Activated CD4-positive, alpha-beta T cell treated with anti-CD3 and anti-CD28 coated beads, Interleukin-2, Interleukin-6, amounts not matched to agents 100 ng/mL and 50 ng/mL, durations not matched to agents 16 hours and 8 hours (primary cell): ENCODE data around the gene NLRC3.

Source experiments
- DNase-seq: peaks from one replicate; pipeline ENCODE4 v3.0.0-alpha.2; 2020

The NLRC3 gene

DNA sequence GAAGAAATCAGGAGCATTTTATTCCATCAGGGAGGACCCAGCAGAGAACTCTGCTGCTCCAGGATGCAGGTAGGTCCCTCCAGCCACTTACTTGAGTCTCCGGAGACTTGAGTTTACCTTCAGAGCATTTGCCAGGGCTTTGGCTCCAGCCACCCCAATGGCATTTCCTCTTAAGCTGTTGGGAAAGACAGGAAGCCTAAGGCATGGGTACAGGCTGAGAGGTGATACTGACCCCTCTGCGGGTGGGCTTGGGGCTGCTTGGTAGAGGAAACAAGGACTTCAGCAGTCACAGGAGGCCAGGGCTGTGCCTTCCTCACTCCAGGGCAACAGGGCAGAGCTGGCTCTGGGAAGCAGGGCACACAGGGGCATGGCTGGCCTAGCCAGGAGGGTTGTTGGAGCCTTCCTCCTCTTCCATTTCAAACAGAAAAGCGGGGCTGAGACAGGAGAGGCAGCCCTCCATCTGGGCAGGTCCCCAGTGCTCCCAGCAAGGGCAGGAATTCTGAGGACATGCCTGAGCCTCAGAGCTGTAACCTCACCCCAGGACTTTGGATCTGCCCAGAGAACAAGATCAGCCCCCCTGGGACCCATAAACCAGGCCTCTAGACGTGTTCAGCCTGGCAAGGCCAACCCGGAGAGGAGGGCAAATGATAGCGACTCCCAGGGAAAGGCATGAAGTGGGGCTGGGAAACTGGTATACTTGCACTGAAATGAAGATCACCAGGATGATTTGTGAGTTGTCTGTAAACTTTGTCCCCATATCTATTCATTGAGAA lies 34.4 kb downstream of the NLRC3 start:
- DNase-seq, result no peak

GRCh38 chr16:3541527-3542155 lies 35.6 kb downstream of the NLRC3 start:
- DNase-seq, result no peak

DNA sequence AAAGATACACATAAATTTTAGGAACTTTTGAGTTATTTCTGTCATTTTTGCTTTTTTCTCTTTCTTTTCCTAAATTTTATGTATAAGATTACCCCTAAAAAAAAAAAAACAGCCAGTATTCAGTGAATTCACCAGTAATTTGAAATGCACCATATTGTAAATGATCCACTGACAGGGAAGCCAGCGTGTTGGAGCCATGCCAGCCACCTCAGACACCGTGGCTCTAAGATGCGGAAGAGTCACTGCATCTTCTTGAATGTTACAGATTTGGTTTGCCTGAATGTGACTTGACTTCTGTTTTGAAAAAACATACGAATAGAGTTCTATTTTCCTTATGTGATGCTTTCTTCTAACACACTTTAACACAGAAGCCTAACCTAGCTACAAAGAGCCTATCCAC lies 39.0 kb downstream of the NLRC3 start:
- no peak for DNase-seq

GRCh38 chr16:3536851-3537250 lies 40.4 kb downstream of the NLRC3 start:
- no peak for DNase-seq

DNA sequence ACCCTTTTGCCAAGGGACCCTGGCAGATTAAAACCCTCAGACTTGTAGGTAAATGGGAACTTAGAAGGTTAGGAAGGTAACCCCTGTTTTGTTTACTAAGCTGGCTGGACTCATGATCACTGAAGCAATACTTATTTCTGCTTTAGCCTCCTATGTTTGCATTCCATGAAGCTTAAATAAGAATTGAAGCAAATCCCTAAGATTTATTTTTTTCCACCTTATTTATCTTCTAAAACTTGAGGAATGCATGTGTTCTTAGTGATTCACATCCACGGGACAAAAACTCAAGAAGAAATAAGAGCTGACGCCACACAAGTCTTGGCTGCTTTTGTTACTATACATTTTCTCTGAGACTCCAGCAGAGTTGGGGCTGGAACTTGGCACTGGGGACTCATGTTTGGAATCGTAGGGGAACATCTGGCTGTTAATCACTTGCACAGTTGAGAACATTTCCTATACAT lies 40.9 kb downstream of the NLRC3 start:
- no peak for DNase-seq

DNA sequence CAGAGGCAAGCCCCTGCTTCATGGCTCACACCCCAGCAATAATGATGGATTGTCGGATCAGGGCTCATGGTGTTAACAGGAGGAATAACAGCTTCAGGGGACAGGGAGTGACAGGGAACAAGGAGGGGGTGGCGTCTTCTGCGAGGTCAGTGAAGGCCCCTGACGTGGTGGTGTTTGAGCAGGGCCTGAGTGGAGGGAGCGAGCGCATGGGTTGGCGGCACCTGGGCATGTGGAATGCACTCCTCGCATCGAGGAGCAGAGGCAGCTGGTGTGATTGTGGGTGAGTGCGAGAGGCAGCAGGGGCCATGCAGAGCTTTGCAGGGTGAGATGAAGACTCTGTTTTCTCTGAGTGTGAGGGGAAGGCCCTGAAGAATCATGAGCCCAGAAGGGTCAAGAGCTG lies 43.1 kb downstream of the NLRC3 start:
- no peak for DNase-seq

DNA sequence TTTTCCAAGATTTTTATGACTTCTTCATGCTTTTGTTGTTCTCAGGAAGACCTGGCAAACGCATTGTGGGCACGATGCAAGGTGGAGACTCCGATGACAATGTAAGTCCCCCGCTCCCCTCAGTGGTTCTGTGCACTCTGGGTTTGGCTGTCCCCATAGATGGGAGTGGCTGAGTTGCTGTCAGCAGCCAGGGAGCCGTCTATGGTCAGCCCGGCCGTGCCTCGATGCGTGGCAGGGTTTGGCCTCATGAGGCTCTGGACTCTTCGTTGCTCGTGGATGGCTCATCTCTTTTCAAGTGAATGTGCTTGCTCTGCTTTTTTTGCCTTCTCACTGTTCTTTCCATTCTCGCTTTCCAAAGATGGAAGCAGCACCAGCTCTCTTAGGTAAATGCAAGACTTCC lies 44.5 kb downstream of the NLRC3 start:
- DNase-seq, result no peak

DNA sequence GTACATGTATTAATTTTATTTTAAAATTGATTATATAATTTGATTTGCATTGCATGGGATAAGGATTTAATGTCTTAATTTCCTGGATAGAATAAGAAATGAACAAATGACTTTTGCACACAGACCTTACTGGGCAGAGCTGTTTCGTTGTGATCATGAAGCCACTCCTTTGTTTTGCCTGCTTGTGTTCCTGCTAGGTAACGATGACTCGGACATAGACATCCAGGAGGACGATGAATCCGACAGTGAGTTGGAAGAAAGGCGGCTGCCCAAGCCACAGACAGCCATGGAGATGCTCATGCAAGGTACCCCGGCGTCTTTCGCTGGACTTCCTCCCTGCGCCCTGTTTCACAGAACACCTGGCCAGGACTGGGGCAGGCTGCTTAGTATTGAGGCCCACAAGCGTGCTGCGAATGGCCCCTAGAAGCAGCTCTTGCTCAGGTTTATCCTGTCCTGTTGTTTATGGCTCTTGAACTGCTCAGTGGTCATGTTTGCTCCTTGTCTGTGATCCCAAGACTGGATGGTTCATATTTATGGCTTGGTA lies 46.8 kb downstream of the NLRC3 start:
- no peak for DNase-seq

DNA sequence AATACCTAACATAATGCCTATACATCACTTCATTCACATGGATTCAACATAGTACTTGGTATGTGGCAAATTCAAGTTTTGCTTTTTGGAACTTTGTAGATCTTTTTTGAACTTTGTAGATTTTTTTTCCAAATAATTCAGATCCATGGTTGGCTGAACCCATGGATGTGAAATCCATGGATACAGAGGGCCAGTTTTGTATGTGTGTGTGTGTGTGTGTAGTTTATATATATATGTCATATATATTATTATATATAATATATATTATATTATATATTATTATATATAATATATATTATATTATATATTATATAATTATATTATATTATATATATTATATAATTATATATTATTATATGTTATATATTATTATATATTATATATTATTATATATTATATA lies 48.0 kb downstream of the NLRC3 start:
- DNase-seq, result no peak

GRCh38 chr16:3528406-3528805 lies 48.8 kb downstream of the NLRC3 start:
- DNase-seq, result no peak

DNA sequence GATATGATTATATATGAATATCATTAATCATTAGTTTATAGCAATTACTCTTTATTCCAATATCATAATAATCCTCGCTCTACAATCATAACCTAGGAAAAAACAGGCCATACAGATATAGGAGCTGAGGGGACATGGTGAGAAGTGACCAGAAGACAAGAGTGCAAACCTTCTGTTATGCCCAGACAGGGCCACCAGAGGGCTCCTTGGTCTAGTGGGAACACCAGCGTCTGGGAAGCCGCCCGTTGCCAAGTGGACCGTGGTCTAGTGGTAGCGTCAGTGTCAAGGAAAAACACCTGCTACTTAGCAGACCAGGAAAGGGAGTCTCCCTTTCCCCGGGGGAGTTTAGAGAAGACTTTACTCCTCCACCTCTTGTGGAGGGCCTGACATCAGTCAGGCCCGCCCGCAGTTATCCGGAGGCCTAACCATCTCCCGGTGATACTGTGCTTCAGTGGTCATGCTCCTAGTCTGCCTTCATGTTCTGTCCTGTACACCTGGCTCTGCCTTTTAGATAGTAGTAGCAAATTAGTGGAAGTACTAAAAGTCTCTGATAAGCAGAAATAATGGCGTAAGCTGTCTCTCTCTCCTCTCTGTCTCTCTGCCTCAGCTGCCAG lies 49.9 kb downstream of the NLRC3 start:
- DNase-seq, result peak; percentile 61

- no peak for DNase-seq
Observed at GRCh38 chr16:3525951-3526350, 51.3 kb downstream of the NLRC3 start.

DNA sequence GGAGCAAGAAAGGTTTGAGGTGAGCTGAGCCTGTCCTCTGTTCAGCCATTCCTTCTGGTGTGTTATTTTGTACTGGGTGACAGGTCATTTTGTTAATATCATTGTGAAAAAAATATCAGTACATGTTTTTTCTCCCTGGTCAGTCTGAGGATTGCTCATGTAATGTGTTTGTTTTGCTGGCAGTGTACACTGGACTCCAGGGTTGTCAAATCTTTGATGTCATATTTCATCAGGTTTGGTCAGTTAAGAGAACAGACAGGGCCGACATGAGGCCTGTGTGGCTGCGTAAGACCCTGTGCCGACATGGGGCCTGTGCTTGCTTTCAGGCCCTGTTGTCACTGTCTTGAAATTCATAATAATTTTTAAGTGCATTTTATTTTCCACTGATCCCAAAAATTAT lies 53.9 kb downstream of the NLRC3 start:
- DNase-seq, result no peak

DNA sequence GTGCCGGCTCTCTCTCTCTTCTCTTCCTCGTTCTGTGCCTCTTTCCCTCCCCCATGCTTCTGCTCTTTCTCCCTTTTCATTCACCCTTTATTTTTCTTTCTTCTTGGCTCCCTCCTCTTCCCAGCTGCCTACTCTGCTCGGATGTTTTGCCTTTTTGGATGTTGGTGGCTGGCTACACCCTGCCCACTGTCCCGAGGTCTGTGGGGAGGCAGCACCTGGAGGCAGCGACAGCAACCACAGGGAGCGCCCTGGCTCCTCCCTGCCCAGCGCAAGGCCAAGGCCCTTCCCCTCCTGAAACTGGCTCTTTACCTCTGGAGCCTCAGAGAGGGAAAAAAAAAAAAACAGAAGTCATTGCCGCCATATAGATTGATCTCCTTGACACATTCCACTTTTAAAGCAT lies 56.4 kb downstream of the NLRC3 start:
- DNase-seq, result no peak

DNA sequence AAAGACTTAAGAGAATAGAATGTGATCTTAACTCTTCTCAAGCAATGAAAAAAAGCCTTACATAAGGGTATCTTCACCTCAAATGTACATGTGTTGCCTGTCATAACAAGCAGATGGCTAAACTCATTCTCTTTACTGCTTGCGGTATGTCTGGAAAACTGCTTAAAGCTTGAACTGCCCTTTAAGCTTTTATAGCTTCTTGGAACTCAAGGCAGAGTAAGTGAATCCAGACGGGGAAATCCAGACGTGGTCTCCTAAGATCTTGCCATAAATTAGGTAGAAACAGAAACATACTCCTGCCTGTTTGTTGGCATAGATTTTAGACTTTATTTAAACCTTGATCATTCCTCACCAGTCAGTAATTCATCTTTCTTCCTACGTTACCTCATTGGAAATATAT lies 56.8 kb downstream of the NLRC3 start:
- DNase-seq, result no peak

GRCh38 chr16:3519581-3519980 lies 57.6 kb downstream of the NLRC3 start:
- DNase-seq, result no peak

DNA sequence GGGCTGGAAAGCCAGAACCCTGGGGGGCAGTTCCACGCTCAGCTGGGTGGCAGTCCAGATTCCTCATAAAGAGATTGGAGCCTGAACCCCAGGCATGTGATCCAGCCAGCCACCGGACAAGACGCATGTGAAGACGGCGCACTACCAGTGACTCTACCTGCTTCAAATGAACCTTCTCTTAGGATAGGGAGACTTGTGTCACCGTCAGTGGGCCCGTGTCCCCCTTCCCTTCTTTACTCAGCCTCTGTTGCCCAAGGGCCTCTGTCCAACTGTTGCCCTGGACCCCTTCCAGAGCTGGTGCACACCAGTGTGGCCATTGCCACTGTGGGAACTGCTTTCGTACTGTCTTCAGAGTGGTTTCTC lies 58.2 kb downstream of the NLRC3 start:
- DNase-seq, result no peak

GRCh38 chr16:3518292-3518985 lies 58.8 kb downstream of the NLRC3 start:
- DNase-seq, result no peak

GRCh38 chr16:3515897-3516296 lies 61.3 kb downstream of the NLRC3 start:
- no peak for DNase-seq

- DNase-seq, result no peak
Observed at GRCh38 chr16:3514621-3515020, 62.6 kb downstream of the NLRC3 start.

GRCh38 chr16:3513892-3514583 lies 63.2 kb downstream of the NLRC3 start:
- DNase-seq, result no peak

- DNase-seq, result no peak
Observed at GRCh38 chr16:3511286-3512180, 65.7 kb downstream of the NLRC3 start.
